ENCODE data around the gene CFTR.

The CFTR gene

GRCh38 chr7:117559391-117559790, 79.6 kb downstream of the CFTR start:
- no peak overlapping the region for H3K27ac ChIP-seq
- DNase-seq: no peak
- H3K36me3 ChIP-seq (replicated peaks): no peaks in the 10 kb centered on the region
- no peak for TF ChIP-seq CTCF (IDR thresholded peaks at IDR 0.05; ENCODE audit: low read depth, low read length, missing control alignments)
- no peak overlapping the region for H3K4me3 ChIP-seq (ENCODE audit: low read depth, low read length)
- in situ Hi-C loops (cut with HindIII; ENCODE audit: low pct_ligation_motif_present, low sequenced_read_pairs): no loop called here
- no peaks in the 10 kb centered on the region for H3K27me3 ChIP-seq (replicated peaks)

- TF ChIP-seq CTCF (IDR thresholded peaks at IDR 0.05; ENCODE audit: low read depth, low read length, missing control alignments): no peak
- in situ Hi-C loops (cut with HindIII; ENCODE audit: low pct_ligation_motif_present, low sequenced_read_pairs): no loop called here
Measured at GRCh38 chr7:117560030-117560429, 80.2 kb downstream of the CFTR start.

GRCh38 chr7:117562759-117563158, 82.9 kb downstream of the CFTR start:
- in situ Hi-C loops (cut with HindIII; ENCODE audit: low pct_ligation_motif_present, low sequenced_read_pairs): no loop called here

More at GRCh38 chr7:117560030-117560429, 80.2 kb downstream of the CFTR start:
- Histone ChIP-seq H3K36me3 (replicated peaks) (no peaks in the 10 kb centered on the region), H3K27me3 (replicated peaks) (no peaks in the 10 kb centered on the region), H3K4me3 (ENCODE audit: low read depth, low read length) (no peak overlapping the region), H3K27ac (no peak overlapping the region)
- no peak for DNase-seq

GRCh38 chr7:117564080-117564479, 84.3 kb downstream of the CFTR start:
- in situ Hi-C loops (cut with HindIII; ENCODE audit: low pct_ligation_motif_present, low sequenced_read_pairs): no loop called here
- DNase-seq: no peak
- Histone ChIP-seq H3K4me3 (ENCODE audit: low read depth, low read length) (no peak overlapping the region), H3K27me3 (replicated peaks) (no peaks in the 10 kb centered on the region), H3K36me3 (replicated peaks) (no peaks in the 10 kb centered on the region), H3K27ac (no peak overlapping the region)
- no peak for TF ChIP-seq CTCF (IDR thresholded peaks at IDR 0.05; ENCODE audit: low read depth, low read length, missing control alignments)

More at GRCh38 chr7:117562759-117563158, 82.9 kb downstream of the CFTR start:
- no peak for DNase-seq
- no peak overlapping the region for H3K4me3 ChIP-seq (ENCODE audit: low read depth, low read length)
- no peaks in the 10 kb centered on the region for H3K36me3 ChIP-seq (replicated peaks)
- H3K27ac ChIP-seq: no peak overlapping the region
- H3K27me3 ChIP-seq (replicated peaks): no peaks in the 10 kb centered on the region
- TF ChIP-seq CTCF (IDR thresholded peaks at IDR 0.05; ENCODE audit: low read depth, low read length, missing control alignments): no peak

- no peaks in the 10 kb centered on the region for H3K36me3 ChIP-seq (replicated peaks)
- H3K27me3 ChIP-seq (replicated peaks): no peaks in the 10 kb centered on the region
- H3K4me3 ChIP-seq (ENCODE audit: low read depth, low read length): no peak overlapping the region
- H3K27ac ChIP-seq: no peak overlapping the region
- TF ChIP-seq CTCF (IDR thresholded peaks at IDR 0.05; ENCODE audit: low read depth, low read length, missing control alignments): no peak
- no peak for DNase-seq
- in situ Hi-C loops (cut with HindIII; ENCODE audit: low pct_ligation_motif_present, low sequenced_read_pairs): no loop called here
Measured at GRCh38 chr7:117564627-117565026, 84.8 kb downstream of the CFTR start.

GRCh38 chr7:117565226-117565625, 85.4 kb downstream of the CFTR start:
- TF ChIP-seq CTCF (IDR thresholded peaks at IDR 0.05; ENCODE audit: low read depth, low read length, missing control alignments): no peak
- Histone ChIP-seq H3K27ac (no peak overlapping the region), H3K36me3 (replicated peaks) (no peaks in the 10 kb centered on the region), H3K4me3 (ENCODE audit: low read depth, low read length) (no peak overlapping the region), H3K27me3 (replicated peaks) (no peaks in the 10 kb centered on the region)
- in situ Hi-C loops (cut with HindIII; ENCODE audit: low pct_ligation_motif_present, low sequenced_read_pairs): no loop called here
- DNase-seq: no peak

Measured in brain microvascular endothelial cell (primary cell).